Pancreas (tissue), 10 donors: ENCODE measurements around the gene PAPSS1. TPM values are rescaled to one million over a fixed set of nuclear protein-coding genes. Genes with fewer than 3 reads are reported as not detected.

Experiments used
- ATAC-seq, 4 donors: fragments of 200-7000 bp; cut with Tn5 transposase; one replicate each; pipeline versions ENCODE4 v1.8.0 to v1.9.1; 2020; ENCODE audit warnings: mild to moderate bottlenecking in 4 of 4, moderate library complexity in 4 of 4
- DNase-seq, 6 donors: peaks; one replicate each; pipeline ENCODE4 v3.0.0-alpha.2; 2020
- FAIRE-seq: peaks from 2 replicates; lab custom pipeline; 2012; peaks lifted over from hg19 to GRCh38; lab: Jason Lieb, UNC
- H3K27ac ChIP-seq, 4 donors: fragments of 200-600 bp; sonication (generic); 1 replicate in 3 of 4; 2 replicates in 1 of 4; pipeline versions ENCODE4 v1.5.0 to v1.8.0; 2020
- H3K27me3 ChIP-seq, 4 donors: fragments of 200-600 bp; one replicate each; pipeline ENCODE4 v1.8.0; 2021
- H3K36me3 ChIP-seq, 3 donors: fragments of 200-600 bp; sonication (generic) in 1 of 3; one replicate each; pipeline versions ENCODE4 v1.5.0 to v1.8.0; 2020 to 2021
- H3K4me1 ChIP-seq, 3 donors: fragments of 200-600 bp; one replicate each; pipeline ENCODE4 v1.8.0; 2021
- H3K4me3 ChIP-seq, 4 donors: fragments of 200-600 bp; sonication (generic) in 2 of 4; one replicate each; pipeline versions ENCODE4 v1.5.0 to v1.8.0; 2020 to 2021
- H3K9me3 ChIP-seq, 4 donors: fragments of 200-600 bp; one replicate each; pipeline ENCODE4 v1.8.0; 2021
- CTCF ChIP-seq, 4 donors: fragments of 200-600 bp; sonication (generic) in 3 of 4; IDR thresholded peaks; one replicate each; pipeline versions ENCODE4 v1.5.0 to v1.8.0; 2021; ENCODE audit warnings: antibody characterized with exemption in 4 of 4
- WGBS, 2 donors: extraction: QIAGEN DNeasy Blood & Tissue Kit; methylation state at CpG; one replicate each; pipeline ENCODE4 v1.1.7; 2013; 5-methylcytosine and 5-hydroxymethylcytosine counted together
- intact Hi-C, 3 donors: fragments of 100-400 bp; cut with DNase I; formaldehyde crosslinking; loops; one replicate each; pipeline versions ENCODE4 v1.11.1 to v1.14.2; 2022
- polyA plus RNA-seq, 2 donors: library from polyadenylated mRNA; stranded (reverse); fragments of 200-250 nt; gene quantifications; one replicate each; pipeline ENCODE4 v1.2.3, GENCODE V29; 2013
- total RNA-seq, 6 donors: library from RNA; stranded (reverse); fragmentation: NEBNext Ultra II Directional in 4 of 6; extraction: Animal tissue kit (Norgen Biotek cat#: 25700) in 4 of 6; gene quantifications; one replicate each; pipeline versions ENCODE4 v1.2.1 to v1.2.4, GENCODE V29; 2021 to 2023
- donor health status: healthy with polysubstance abuse.
- donor health status: DM: no; HTN: no; CAD: no; lungs with moderate emphysema.
- donor health status: DM: no; HTN: no; CAD: no.
- donor health status: control.
- donor health status: control.
- donor health status: Bipolar disorder and iron deficiency.
- donor health status: DM: yes; HTN: yes; CAD: no.
- donor health status: DM: no; HTN: no; CAD: no.
- donor health status: DM: no; HTN: no; CAD: no.
- donor health status: DM: yes; HTN: yes; CAD: no.

The PAPSS1 gene
- total and polyA plus RNA-seq, 8 donors: 19.1 to 45.1 (median 25.8) TPM

DNA sequence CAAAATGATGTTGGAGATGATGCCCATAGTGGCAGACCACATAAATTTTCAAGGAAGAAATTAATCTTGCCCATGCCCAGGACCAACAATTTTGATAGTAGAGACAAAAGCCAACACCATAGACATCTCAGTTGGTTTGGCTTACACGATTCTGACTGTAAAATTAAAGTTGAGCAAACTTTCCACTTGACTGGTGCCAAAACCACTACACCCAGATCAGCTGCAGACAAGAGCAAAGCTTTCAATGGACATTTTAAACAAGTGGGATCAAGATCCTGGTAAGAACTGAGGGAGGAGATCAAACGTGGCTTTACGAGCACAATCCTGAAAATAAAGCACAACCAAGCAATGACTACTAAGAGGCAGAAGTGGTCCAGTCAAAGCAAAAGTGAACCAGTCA, 90.7 kb downstream of the PAPSS1 start:
- Histone ChIP-seq H3K27me3 (no peaks in the 10 kb centered on the region), H3K36me3 (no peaks in the 10 kb centered on the region), H3K4me1 (peaks cover 8 to 21% (median 18%) of the 10 kb centered on the region in 3 donors), H3K27ac (no peak overlapping the region), H3K9me3 (no peaks in the 10 kb centered on the region), H3K4me3 (no peak overlapping the region)
- 60 to 64% methylated on average over 3 of the region's 3 CpGs for WGBS, 2 donors
- no peak for ATAC-seq
- no peak for DNase-seq
- intact Hi-C loops: no loop called here
- no peak for TF ChIP-seq CTCF (IDR thresholded peaks at IDR 0.05)
- FAIRE-seq: no peak

DNA sequence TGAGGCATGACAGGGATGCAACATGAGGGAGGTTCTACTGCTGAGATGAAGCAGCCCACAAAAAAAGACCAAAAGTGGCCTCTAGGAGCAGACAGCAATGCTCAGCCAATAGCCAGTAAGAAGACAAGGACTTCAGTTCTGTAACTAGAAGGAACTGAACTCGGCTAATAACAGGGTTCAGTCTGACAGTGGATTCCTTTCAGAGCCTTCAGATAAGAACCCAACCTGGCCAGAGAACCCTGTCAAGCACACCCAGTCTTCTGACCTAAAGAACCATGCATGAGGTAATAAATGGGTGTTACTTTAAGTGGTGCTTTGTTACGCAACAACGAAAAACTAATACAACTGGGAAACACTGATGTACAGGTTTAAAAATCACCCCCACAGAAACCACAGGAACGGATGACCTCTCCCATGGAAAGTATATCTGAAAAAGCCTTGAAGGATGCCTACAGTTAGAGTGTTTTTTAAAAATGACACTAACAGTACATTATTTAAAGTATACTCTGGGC, 94.6 kb downstream of the PAPSS1 start:
- H3K4me1 ChIP-seq: no peaks in the 10 kb centered on the region
- no peaks in the 10 kb centered on the region for H3K9me3 ChIP-seq
- no peak overlapping the region for H3K4me3 ChIP-seq
- FAIRE-seq: no peak
- intact Hi-C loops: no loop called here
- no peaks in the 10 kb centered on the region for H3K27me3 ChIP-seq
- no peaks in the 10 kb centered on the region for H3K36me3 ChIP-seq
- no peak for DNase-seq
- H3K27ac ChIP-seq: no peak overlapping the region
- 97% methylated on average over 4 of the region's 4 CpGs for WGBS, 2 donors
- no peak for TF ChIP-seq CTCF (IDR thresholded peaks at IDR 0.05)
- ATAC-seq: no peak

GRCh38 chr4:107624024-107624423, 96.0 kb downstream of the PAPSS1 start:
- H3K9me3 ChIP-seq: no peaks in the 10 kb centered on the region
- no peaks in the 10 kb centered on the region for H3K36me3 ChIP-seq
- 94 to 96% methylated on average over 2 of the region's 2 CpGs for WGBS, 2 donors
- DNase-seq: no peak
- H3K4me1 ChIP-seq: no peaks in the 10 kb centered on the region
- ATAC-seq: no peak
- H3K27me3 ChIP-seq: no peaks in the 10 kb centered on the region
- no peak overlapping the region for H3K27ac ChIP-seq
- no peak for TF ChIP-seq CTCF (IDR thresholded peaks at IDR 0.05)
- intact Hi-C loops: no loop called here
- H3K4me3 ChIP-seq: no peak overlapping the region
- no peak for FAIRE-seq

DNA sequence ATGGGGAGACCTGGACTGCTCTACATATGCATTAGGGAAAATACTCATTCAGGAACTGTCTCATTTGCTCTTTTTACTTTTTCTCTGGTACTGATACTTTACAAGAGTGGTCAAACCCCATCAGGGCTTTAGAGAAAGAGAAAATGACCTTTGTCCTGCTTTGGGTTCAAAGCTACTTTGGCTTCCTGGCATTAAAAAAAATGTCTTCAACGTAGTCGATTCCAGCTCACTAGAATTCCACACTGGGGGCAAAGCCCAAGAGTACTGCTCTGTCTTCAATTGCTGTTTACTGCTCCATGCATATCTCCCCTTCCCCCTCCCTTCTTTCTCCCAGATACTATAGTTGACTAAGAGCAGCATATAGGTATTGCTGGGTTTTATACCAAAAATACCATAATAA, 98.0 kb downstream of the PAPSS1 start:
- Histone ChIP-seq H3K27me3 (no peaks in the 10 kb centered on the region), H3K36me3 (no peaks in the 10 kb centered on the region), H3K9me3 (no peaks in the 10 kb centered on the region), H3K27ac (no peak overlapping the region), H3K4me1 (no peaks in the 10 kb centered on the region), H3K4me3 (no peak overlapping the region)
- FAIRE-seq: no peak
- intact Hi-C loops: no loop called here
- no peak for ATAC-seq
- TF ChIP-seq CTCF (IDR thresholded peaks at IDR 0.05): no peak
- no peak for DNase-seq
- 97 to 100% methylated on average over 2 of the region's 2 CpGs for WGBS, 2 donors

- no peak overlapping the region for H3K4me3 ChIP-seq
- intact Hi-C loops: no loop called here
- ATAC-seq: no peak
- H3K27me3 ChIP-seq: no peaks in the 10 kb centered on the region
- no peak overlapping the region for H3K27ac ChIP-seq
- FAIRE-seq: no peak
- no peak for DNase-seq
- H3K4me1 ChIP-seq: peaks cover 0 to 4% (median 0%) of the 10 kb centered on the region in 3 donors
- 92 to 94% methylated on average over 2 of the region's 2 CpGs for WGBS, 2 donors
- no peak for TF ChIP-seq CTCF (IDR thresholded peaks at IDR 0.05)
- no peaks in the 10 kb centered on the region for H3K36me3 ChIP-seq
- H3K9me3 ChIP-seq: no peaks in the 10 kb centered on the region
Measured at GRCh38 chr4:107619731-107620130, 100.3 kb downstream of the PAPSS1 start.
